HG03280 (cell line): ENCODE data around the gene RIC3.
A peak's percentile ranks its signal among the peaks of the same experiment; 100 is the strongest.

Source experiments
- ATAC-seq: cut with Tn5 transposase; IDR thresholded peaks from one replicate; pipeline ENCODE4 v1.9.1; 2021; ENCODE audit warnings: mild to moderate bottlenecking, moderate library complexity; ENCODE audit not compliant: unreplicated experiment

The RIC3 gene

GRCh38 chr11:8090756-8091155 lies 78.1 kb downstream of the RIC3 start:
- no peak for ATAC-seq

- no peak for ATAC-seq
These were observed 78.9 kb downstream of the RIC3 start for GRCh38 chr11:8089791-8090510.

GRCh38 chr11:8087756-8088155 lies 81.1 kb downstream of the RIC3 start:
- no peak for ATAC-seq

GRCh38 chr11:8087185-8087584 lies 81.6 kb downstream of the RIC3 start:
- peak; percentile 49 for ATAC-seq

GRCh38 chr11:8086571-8086970 lies 82.3 kb downstream of the RIC3 start:
- no peak for ATAC-seq

- no peak for ATAC-seq
These were observed 82.8 kb downstream of the RIC3 start for GRCh38 chr11:8086001-8086479.

- no peak for ATAC-seq
These were observed 83.7 kb downstream of the RIC3 start for GRCh38 chr11:8085011-8085645.

- ATAC-seq = no peak
These were observed 84.5 kb downstream of the RIC3 start for GRCh38 chr11:8084352-8084751.

- ATAC-seq = no peak
These were observed 84.9 kb downstream of the RIC3 start for GRCh38 chr11:8083871-8084281.

GRCh38 chr11:8083088-8083395 lies 85.8 kb downstream of the RIC3 start:
- no peak for ATAC-seq

GRCh38 chr11:8082391-8083087 lies 86.3 kb downstream of the RIC3 start:
- no peak for ATAC-seq

GRCh38 chr11:8081591-8082250 lies 87.1 kb downstream of the RIC3 start:
- no peak for ATAC-seq

GRCh38 chr11:8080674-8081590 lies 87.9 kb downstream of the RIC3 start, which contains the start of gene TUB:
TSS of gene TUB (plus strand) at chr11:8081211. CDS start at chr11:8081511, 300 bp downstream.
- no peak for ATAC-seq

- no peak for ATAC-seq
These were observed 88.7 kb downstream of the RIC3 start for GRCh38 chr11:8080069-8080670.

GRCh38 chr11:8079111-8079675 lies 89.6 kb downstream of the RIC3 start:
- no peak for ATAC-seq

GRCh38 chr11:8075119-8075726 lies 93.6 kb downstream of the RIC3 start:
- ATAC-seq = no peak

- no peak for ATAC-seq
These were observed 96.9 kb downstream of the RIC3 start for GRCh38 chr11:8071616-8072581.
